GM12874 (cell line): ENCODE measurements around the gene MOV10L1.

Experiments used
- CTCF ChIP-seq: IDR thresholded peaks from 2 replicates; pipeline ENCODE4 v1.5.1; 2011; ENCODE audit warnings: low read depth, mild to moderate bottlenecking, control low read depth, low read length, moderate library complexity; ENCODE audit not compliant: insufficient read depth

The MOV10L1 gene

GRCh38 chr22:50089231-50089630, 575 bp upstream of the MOV10L1 start:
- no peak for TF ChIP-seq CTCF

- TF ChIP-seq CTCF, result no peak
These were observed 557 bp downstream of the MOV10L1 start for GRCh38 chr22:50090412-50090714.

GRCh38 chr22:50091092-50091768, 1.4 kb downstream of the MOV10L1 start:
- TF ChIP-seq CTCF, result no peak

GRCh38 chr22:50092342-50092741, 2.5 kb downstream of the MOV10L1 start:
- no peak for TF ChIP-seq CTCF

GRCh38 chr22:50098052-50098451, 8.2 kb downstream of the MOV10L1 start:
- no peak for TF ChIP-seq CTCF

- TF ChIP-seq CTCF, result no peak
These were observed 12.2 kb downstream of the MOV10L1 start for GRCh38 chr22:50101870-50102565.

GRCh38 chr22:50102946-50103345, 13.1 kb downstream of the MOV10L1 start:
- no peak for TF ChIP-seq CTCF
